ENCODE data around the gene TNS3.

The TNS3 gene

GRCh38 chr7:47384755-47385535 is 197.0 kb downstream of the TNS3 start:
- no peak for DNase-seq (ENCODE audit: low read depth)

- DNase-seq (ENCODE audit: low read depth) = no peak
These were observed 198.0 kb downstream of the TNS3 start for GRCh38 chr7:47383696-47384445.

- DNase-seq (ENCODE audit: low read depth) = peak; percentile 88
These were observed 198.8 kb downstream of the TNS3 start for GRCh38 chr7:47383072-47383471.

- no peak for DNase-seq (ENCODE audit: low read depth)
These were observed 199.7 kb downstream of the TNS3 start for GRCh38 chr7:47382200-47382599.

GRCh38 chr7:47381134-47381495 is 200.8 kb downstream of the TNS3 start:
- no peak for DNase-seq (ENCODE audit: low read depth)

GRCh38 chr7:47380325-47381133 is 201.4 kb downstream of the TNS3 start:
- DNase-seq (ENCODE audit: low read depth) = no peak

- DNase-seq (ENCODE audit: low read depth) = no peak
These were observed 202.1 kb downstream of the TNS3 start for GRCh38 chr7:47379629-47380324.

- DNase-seq (ENCODE audit: low read depth) = no peak
These were observed 203.0 kb downstream of the TNS3 start for GRCh38 chr7:47378728-47379395.

- no peak for DNase-seq (ENCODE audit: low read depth)
These were observed 204.2 kb downstream of the TNS3 start for GRCh38 chr7:47377741-47378140.

- DNase-seq (ENCODE audit: low read depth) = no peak
These were observed 204.8 kb downstream of the TNS3 start for GRCh38 chr7:47376991-47377616.

- peak; percentile 67 for DNase-seq (ENCODE audit: low read depth)
These were observed 206.6 kb downstream of the TNS3 start for GRCh38 chr7:47375121-47375938.

- DNase-seq (ENCODE audit: low read depth) = no peak
These were observed 207.4 kb downstream of the TNS3 start for GRCh38 chr7:47374538-47374937.

GRCh38 chr7:47373871-47374451 is 207.9 kb downstream of the TNS3 start:
- no peak for DNase-seq (ENCODE audit: low read depth)

GRCh38 chr7:47371733-47372368 is 210.1 kb downstream of the TNS3 start:
- no peak for DNase-seq (ENCODE audit: low read depth)

- DNase-seq (ENCODE audit: low read depth) = no peak
These were observed 210.6 kb downstream of the TNS3 start for GRCh38 chr7:47371317-47371716.

- DNase-seq (ENCODE audit: low read depth) = no peak
These were observed 211.4 kb downstream of the TNS3 start for GRCh38 chr7:47370461-47371042.

- DNase-seq (ENCODE audit: low read depth) = no peak
These were observed 212.2 kb downstream of the TNS3 start for GRCh38 chr7:47369736-47370135.

- no peak for DNase-seq (ENCODE audit: low read depth)
These were observed 213.6 kb downstream of the TNS3 start for GRCh38 chr7:47368190-47368812.

Measured in GM04503 (cell line).